Naive B cell (primary cell): ENCODE results near the gene UBE2K. TPM values are rescaled to one million over a fixed set of nuclear protein-coding genes. Genes with fewer than 3 reads are reported as not detected.
"Not testable (repeated sequence)": the region's sequence is repeated elsewhere in the genome, so short reads cannot be mapped to it uniquely, and the experiment has no call there.

Source experiments
- ATAC-seq, 2 donors: fragments of 150-1000 bp; cut with Tn5 transposase; 2 replicates each; pipeline ENCODE4 v1.10.0; 2021; ENCODE audit warnings: low read depth in 2 of 2, mild to moderate bottlenecking in 2 of 2, moderate library complexity in 2 of 2
- DNase-seq: peaks from one replicate; pipeline ENCODE4 v3.0.0; 2022
- H3K27ac Mint-ChIP-seq, 6 donors: one replicate each; pipeline ENCODE4 v1.8.0; 2020 to 2022; ENCODE audit warnings: mild to moderate bottlenecking in 6 of 6, mixed read lengths in 6 of 6, moderate library complexity in 5 of 6, inconsistent platforms in 2 of 6
- H3K27me3 Mint-ChIP-seq, 3 donors: one replicate each; pipeline ENCODE4 v1.8.0; 2021 to 2022; ENCODE audit warnings: mixed read lengths in 3 of 3, mild to moderate bottlenecking in 1 of 3
- H3K36me3 Mint-ChIP-seq, 2 donors: one replicate each; pipeline ENCODE4 v1.8.0; 2020 to 2022; ENCODE audit warnings: mixed read lengths in 2 of 2, inconsistent platforms in 1 of 2, mild to moderate bottlenecking in 1 of 2
- H3K4me1 Mint-ChIP-seq, 3 donors: one replicate each; pipeline ENCODE4 v1.8.0; 2020 to 2022; ENCODE audit warnings: mixed read lengths in 3 of 3, inconsistent platforms in 1 of 3, mild to moderate bottlenecking in 1 of 3, moderate library complexity in 1 of 3
- H3K4me3 Mint-ChIP-seq, 8 donors: one replicate each; pipeline ENCODE4 v1.8.0; 2020 to 2022; ENCODE audit warnings: mild to moderate bottlenecking in 8 of 8, mixed read lengths in 8 of 8, moderate library complexity in 8 of 8, inconsistent platforms in 2 of 8
- H3K9me3 Mint-ChIP-seq, 7 donors: one replicate each; pipeline ENCODE4 v1.8.0; 2020 to 2022; ENCODE audit warnings: mixed read lengths in 7 of 7, mild to moderate bottlenecking in 5 of 7, inconsistent platforms in 2 of 7, moderate library complexity in 1 of 7
- polyA plus RNA-seq, 6 donors: library from polyadenylated mRNA; unstranded; fragments of 300-500 nt; fragmentation: Illumina TruSeq; gene quantifications; one replicate each; pipeline ENCODE4 v1.2.3, GENCODE V29; 2021; ENCODE audit warnings: low read depth in 6 of 6

UBE2K gene
- polyA plus RNA-seq, 6 donors from 2014 or later: 60.0 to 81.2 (median 69.2) TPM

- H3K4me1 Mint-ChIP-seq: peaks cover 3 to 14% (median 13%) of the 10 kb centered on the region in 3 donors
- H3K27me3 Mint-ChIP-seq: no peaks in the 10 kb centered on the region
- DNase-seq (no peak), ATAC-seq (no peak)
- peak overlapping the region in 1 of 6 donors; percentile 54 for H3K27ac Mint-ChIP-seq
- H3K9me3 Mint-ChIP-seq: no peaks in the 10 kb centered on the region
- H3K4me3 Mint-ChIP-seq: no peak overlapping the region
- H3K36me3 Mint-ChIP-seq: peaks cover 8 to 15% of the 10 kb centered on the region in 2 donors
Measured at GRCh38 chr4:39759569-39759968, 61.6 kb downstream of the UBE2K start.

GRCh38 chr4:39761005-39761667 lies 63.2 kb downstream of the UBE2K start:
- no peak for ATAC-seq

GRCh38 chr4:39763714-39764572 lies 66.0 kb downstream of the UBE2K start:
- Mint-ChIP-seq H3K9me3 (no peaks in the 10 kb centered on the region), H3K27ac (peak overlapping the region in 4 of 6 donors; percentile 2 to 76 (median 42)), H3K36me3 (peaks cover 4 to 14% of the 10 kb centered on the region in 2 donors)

More at GRCh38 chr4:39761005-39761667, 63.2 kb downstream of the UBE2K start:
- H3K9me3 Mint-ChIP-seq: no peaks in the 10 kb centered on the region
- H3K27ac Mint-ChIP-seq: peak overlapping the region in 2 of 6 donors; percentile 9 to 37
- H3K36me3 Mint-ChIP-seq: peaks cover 2 to 18% of the 10 kb centered on the region in 2 donors
- no peak for DNase-seq
- peaks cover 0 to 10% (median 6%) of the 10 kb centered on the region in 3 donors for H3K4me1 Mint-ChIP-seq
- H3K4me3 Mint-ChIP-seq: no peak overlapping the region
- H3K27me3 Mint-ChIP-seq: no peaks in the 10 kb centered on the region

GRCh38 chr4:39770005-39770404 lies 72.1 kb downstream of the UBE2K start:
- H3K27ac Mint-ChIP-seq: peak overlapping the region in 1 of 6 donors; percentile 26
- ATAC-seq: no peak
- DNase-seq: no peak
- H3K36me3 Mint-ChIP-seq: peaks cover 5 to 7% of the 10 kb centered on the region in 2 donors
- peaks cover 0 to 3% (median 2%) of the 10 kb centered on the region in 3 donors for H3K4me1 Mint-ChIP-seq
- no peaks in the 10 kb centered on the region for H3K27me3 Mint-ChIP-seq
- H3K4me3 Mint-ChIP-seq: no peak overlapping the region
- no peaks in the 10 kb centered on the region for H3K9me3 Mint-ChIP-seq

More at GRCh38 chr4:39763714-39764572, 66.0 kb downstream of the UBE2K start:
- DNase-seq (no peak), ATAC-seq (peak; percentile 32 to 58)
- Mint-ChIP-seq H3K4me3 (peak overlapping the region in 2 of 8 donors; percentile 39 to 43), H3K27me3 (no peaks in the 10 kb centered on the region), H3K4me1 (peaks cover 0 to 6% (median 4%) of the 10 kb centered on the region in 3 donors)

GRCh38 chr4:39770471-39770870 lies 72.5 kb downstream of the UBE2K start:
- Mint-ChIP-seq H3K36me3 (peaks cover 8 to 10% of the 10 kb centered on the region in 2 donors), H3K9me3 (no peaks in the 10 kb centered on the region), H3K27me3 (no peaks in the 10 kb centered on the region), H3K27ac (no peak overlapping the region), H3K4me3 (no peak overlapping the region), H3K4me1 (peaks cover 0 to 7% (median 7%) of the 10 kb centered on the region in 3 donors)
- DNase-seq: no peak
- ATAC-seq: no peak

- no peaks in the 10 kb centered on the region for H3K9me3 Mint-ChIP-seq
- no peak overlapping the region for H3K27ac Mint-ChIP-seq
- H3K4me1 Mint-ChIP-seq: peaks cover 7 to 13% (median 13%) of the 10 kb centered on the region in 3 donors
- no peaks in the 10 kb centered on the region for H3K27me3 Mint-ChIP-seq
- no peak overlapping the region for H3K4me3 Mint-ChIP-seq
- peaks cover 12 to 14% of the 10 kb centered on the region in 2 donors for H3K36me3 Mint-ChIP-seq
- ATAC-seq (no peak), DNase-seq (no peak)
Measured at GRCh38 chr4:39770969-39771724, 73.2 kb downstream of the UBE2K start.

GRCh38 chr4:39781988-39782387 lies 84.1 kb downstream of the UBE2K start:
- not testable (repeated sequence) for H3K4me1 Mint-ChIP-seq, H3K27ac Mint-ChIP-seq

GRCh38 chr4:39785083-39785482 lies 87.1 kb downstream of the UBE2K start:
- no peak overlapping the region for H3K27ac Mint-ChIP-seq
- no peaks in the 10 kb centered on the region for H3K27me3 Mint-ChIP-seq
- no peak overlapping the region for H3K4me3 Mint-ChIP-seq
- no peak for DNase-seq
- no peak for ATAC-seq
- H3K4me1 Mint-ChIP-seq: peaks cover 0 to 4% (median 0%) of the 10 kb centered on the region in 3 donors
- H3K36me3 Mint-ChIP-seq: no peaks in the 10 kb centered on the region
- no peaks in the 10 kb centered on the region for H3K9me3 Mint-ChIP-seq

More at GRCh38 chr4:39781988-39782387, 84.1 kb downstream of the UBE2K start:
- H3K9me3 Mint-ChIP-seq, H3K4me3 Mint-ChIP-seq, H3K36me3 Mint-ChIP-seq, ATAC-seq, H3K27me3 Mint-ChIP-seq, DNase-seq: not testable (repeated sequence)

- no peak for ATAC-seq
- Mint-ChIP-seq H3K4me1 (peaks cover 0 to 4% (median under 1%) of the 10 kb centered on the region in 3 donors), H3K27ac (peak overlapping the region in 3 of 6 donors; percentile 71 to 77 (median 76)), H3K36me3 (no peaks in the 10 kb centered on the region), H3K27me3 (no peaks in the 10 kb centered on the region), H3K4me3 (no peak overlapping the region), H3K9me3 (no peaks in the 10 kb centered on the region)
- no peak for DNase-seq
Measured at GRCh38 chr4:39786838-39787237, 88.9 kb downstream of the UBE2K start.

GRCh38 chr4:39792128-39792527 lies 94.2 kb downstream of the UBE2K start:
- H3K27ac Mint-ChIP-seq: no peak overlapping the region
- no peak for DNase-seq
- H3K4me1 Mint-ChIP-seq: peaks cover 0 to 9% (median 4%) of the 10 kb centered on the region in 3 donors
- no peaks in the 10 kb centered on the region for H3K9me3 Mint-ChIP-seq
- ATAC-seq: no peak
- no peaks in the 10 kb centered on the region for H3K36me3 Mint-ChIP-seq
- no peak overlapping the region for H3K4me3 Mint-ChIP-seq
- H3K27me3 Mint-ChIP-seq: no peaks in the 10 kb centered on the region

- no peaks in the 10 kb centered on the region for H3K9me3 Mint-ChIP-seq
- ATAC-seq (no peak), DNase-seq (no peak)
- H3K36me3 Mint-ChIP-seq: no peaks in the 10 kb centered on the region
- H3K4me1 Mint-ChIP-seq: peaks cover 0 to 9% (median 4%) of the 10 kb centered on the region in 3 donors
- no peak overlapping the region for H3K4me3 Mint-ChIP-seq
- no peaks in the 10 kb centered on the region for H3K27me3 Mint-ChIP-seq
- H3K27ac Mint-ChIP-seq: no peak overlapping the region
Measured at GRCh38 chr4:39792529-39792928, 94.6 kb downstream of the UBE2K start.

GRCh38 chr4:39792976-39793375 lies 95.0 kb downstream of the UBE2K start:
- ATAC-seq, DNase-seq, H3K4me3 Mint-ChIP-seq, H3K27ac Mint-ChIP-seq, H3K9me3 Mint-ChIP-seq, H3K27me3 Mint-ChIP-seq, H3K4me1 Mint-ChIP-seq, H3K36me3 Mint-ChIP-seq: not testable (repeated sequence)

- Mint-ChIP-seq H3K27ac (peak overlapping the region in 1 of 6 donors; percentile 36), H3K27me3 (no peaks in the 10 kb centered on the region), H3K4me1 (no peaks in the 10 kb centered on the region), H3K9me3 (no peaks in the 10 kb centered on the region), H3K4me3 (no peak overlapping the region), H3K36me3 (no peaks in the 10 kb centered on the region)
- ATAC-seq: no peak
- no peak for DNase-seq
Measured at GRCh38 chr4:39802005-39802404, 104.1 kb downstream of the UBE2K start.
